RWPE1 (cell line): Measurements from ENCODE around the gene ZMYND12.

Experiments used
- CTCF ChIA-PET: fragments of 350-600 bp; sonication (Branson Sonifier 250); formaldehyde crosslinking; extraction: SDS; loops from one replicate; lab custom pipeline; 2021; lab: Yijun Ruan, JAX
- POLR2A ChIA-PET: fragments of 400-600 bp; formaldehyde crosslinking; extraction: SDS; loops from one replicate; lab custom pipeline; 2020; ENCODE audit warnings: antibody characterized with exemption; ENCODE audit not compliant: low non-redundant PET; lab: Yijun Ruan, JAX
- DNase-seq: peaks from one replicate; pipeline ENCODE4 v3.0.0; 2012; ENCODE audit warnings: low spot score
- H3K27ac ChIP-seq: fragments of 450-650 bp; 2 replicates; pipeline ENCODE4 v1.5.1; 2017
- CTCF ChIP-seq: fragments of 450-650 bp; conservative IDR thresholded peaks from 2 replicates; pipeline ENCODE4 v1.5.1; 2017; ENCODE audit warnings: low read depth, mild to moderate bottlenecking

Gene ZMYND12

GRCh38 chr1:42463921-42464320 is 8.1 kb upstream of the ZMYND12 start:
- POLR2A ChIA-PET = no interaction called here
- H3K27ac ChIP-seq = no peak overlapping the region
- CTCF ChIA-PET = interaction anchor here (0.6 kb wide), 1 partner anchor 307 kb away, joined by 5 read pairs; no protein-coding TSS in a partner anchor
- TF ChIP-seq CTCF = no peak
- DNase-seq = no peak

- ChIA-PET CTCF (interaction anchor here (0.6 kb wide), 2 partner anchors 16 to 307 kb away, joined by 4 to 5 read pairs; no protein-coding TSS in a partner anchor), POLR2A (no interaction called here)
- 0 out of 2 replicates have a peak within 1 kb of the TSS, but pooled peaks have one; percentile 14 for H3K27ac ChIP-seq
- peak; percentile 99 for DNase-seq
- TF ChIP-seq CTCF = no peak
These were observed 7.3 kb upstream of the ZMYND12 start, which contains the start of gene CCDC30 for GRCh38 chr1:42462828-42463763. Gene CCDC30, plus strand, starts transcription at chr1:42463286. Its CDS starts 17,266 bp downstream, at chr1:42480552.

GRCh38 chr1:42461196-42461595 is 5.4 kb upstream of the ZMYND12 start:
- peak overlapping the region; percentile 15; the same call in 1 of the 2 replicates for H3K27ac ChIP-seq
- CTCF ChIA-PET = no interaction called here
- POLR2A ChIA-PET = interaction anchor here (0.7 kb wide), 1 partner anchor 754 kb away, joined by 3 read pairs; no protein-coding TSS in a partner anchor
- no peak for DNase-seq
- no peak for TF ChIP-seq CTCF

- TF ChIP-seq CTCF = no peak
- ChIA-PET CTCF (interaction anchor here (1.1 kb wide), 1 partner anchor 39 kb away, joined by 5 read pairs; no protein-coding TSS in a partner anchor), POLR2A (no interaction called here)
- peak; percentile 45 for DNase-seq
- H3K27ac ChIP-seq = peak overlapping the region; percentile 86
These were observed 900 bp upstream of the ZMYND12 start for GRCh38 chr1:42456754-42457089.

GRCh38 chr1:42454403-42454802 is 1.4 kb downstream of the ZMYND12 start:
- CTCF ChIA-PET = no interaction called here
- DNase-seq = no peak
- H3K27ac ChIP-seq = no peak overlapping the region
- TF ChIP-seq CTCF = no peak
- POLR2A ChIA-PET = no interaction called here

GRCh38 chr1:42453386-42453785 is 2.4 kb downstream of the ZMYND12 start:
- ChIA-PET POLR2A (no interaction called here), CTCF (no interaction called here)
- TF ChIP-seq CTCF = no peak
- no peak for DNase-seq
- no peak overlapping the region for H3K27ac ChIP-seq
